ENCODE measurements around the gene PER2. TPM values are rescaled to one million over a fixed set of nuclear protein-coding genes. Genes with fewer than 3 reads are reported as not detected.
A peak's percentile ranks its signal among the peaks of the same experiment; 100 is the strongest.

Gene PER2
- total RNA-seq, 1 donor from 2014 or later = 2.9 TPM

- H3K27me3 Mint-ChIP-seq (ENCODE audit: low read depth) = no peaks in the 10 kb centered on the region
Observed at GRCh38 chr2:238220892-238221521, 67.4 kb downstream of the PER2 start.

GRCh38 chr2:238220274-238220891 lies 68.0 kb downstream of the PER2 start:
- H3K27ac Mint-ChIP-seq (ENCODE audit: unreplicated experiment) = no peak overlapping the region
- no peaks in the 10 kb centered on the region for H3K9me3 Mint-ChIP-seq (ENCODE audit: low read depth)
- H3K27me3 Mint-ChIP-seq (ENCODE audit: low read depth) = no peaks in the 10 kb centered on the region
- no peak overlapping the region for H3K4me3 Mint-ChIP-seq (ENCODE audit: unreplicated experiment)
- H3K36me3 Mint-ChIP-seq (ENCODE audit: low read depth) = no peaks in the 10 kb centered on the region
- no peak for TF ChIP-seq CTCF (IDR thresholded peaks at IDR 0.05)
- no peaks in the 10 kb centered on the region for H3K4me1 Mint-ChIP-seq (ENCODE audit: low read depth)
- no peak for DNase-seq (ENCODE audit: low spot score)

More at GRCh38 chr2:238220892-238221521, 67.4 kb downstream of the PER2 start:
- DNase-seq (ENCODE audit: low spot score) = no peak
- no peak for TF ChIP-seq CTCF (IDR thresholded peaks at IDR 0.05)
- Mint-ChIP-seq H3K4me3 (ENCODE audit: unreplicated experiment) (no peak overlapping the region), H3K9me3 (ENCODE audit: low read depth) (no peaks in the 10 kb centered on the region), H3K4me1 (ENCODE audit: low read depth) (peaks cover 3% of the 10 kb centered on the region), H3K27ac (ENCODE audit: unreplicated experiment) (no peak overlapping the region), H3K36me3 (ENCODE audit: low read depth) (no peaks in the 10 kb centered on the region)

- Mint-ChIP-seq H3K4me3 (ENCODE audit: unreplicated experiment) (no peak overlapping the region), H3K27ac (ENCODE audit: unreplicated experiment) (no peak overlapping the region), H3K27me3 (ENCODE audit: low read depth) (peaks cover 10% of the 10 kb centered on the region), H3K36me3 (ENCODE audit: low read depth) (peaks cover 3% of the 10 kb centered on the region), H3K9me3 (ENCODE audit: low read depth) (peaks cover 5% of the 10 kb centered on the region), H3K4me1 (ENCODE audit: low read depth) (no peaks in the 10 kb centered on the region)
- DNase-seq (ENCODE audit: low spot score) = no peak
- TF ChIP-seq CTCF (IDR thresholded peaks at IDR 0.05) = no peak
Observed at GRCh38 chr2:238216651-238217184, 71.7 kb downstream of the PER2 start.

- Mint-ChIP-seq H3K9me3 (ENCODE audit: low read depth) (no peaks in the 10 kb centered on the region), H3K4me1 (ENCODE audit: low read depth) (peaks cover 12% of the 10 kb centered on the region), H3K27me3 (ENCODE audit: low read depth) (no peaks in the 10 kb centered on the region), H3K36me3 (ENCODE audit: low read depth) (no peaks in the 10 kb centered on the region), H3K4me3 (ENCODE audit: unreplicated experiment) (no peak overlapping the region), H3K27ac (ENCODE audit: unreplicated experiment) (no peak overlapping the region)
- TF ChIP-seq CTCF (IDR thresholded peaks at IDR 0.05) = no peak
- DNase-seq (ENCODE audit: low spot score) = no peak
Observed at GRCh38 chr2:238207006-238207405, 81.4 kb downstream of the PER2 start.

GRCh38 chr2:238203973-238204683 lies 84.3 kb downstream of the PER2 start:
- no peaks in the 10 kb centered on the region for H3K27me3 Mint-ChIP-seq (ENCODE audit: low read depth)
- H3K36me3 Mint-ChIP-seq (ENCODE audit: low read depth) = no peaks in the 10 kb centered on the region
- peaks cover 40% of the 10 kb centered on the region for H3K4me1 Mint-ChIP-seq (ENCODE audit: low read depth)

More at GRCh38 chr2:238203973-238204683, 84.3 kb downstream of the PER2 start:
- Mint-ChIP-seq H3K4me3 (ENCODE audit: unreplicated experiment) (peak overlapping the region; percentile 73), H3K27ac (ENCODE audit: unreplicated experiment) (peak overlapping the region; percentile 90), H3K9me3 (ENCODE audit: low read depth) (no peaks in the 10 kb centered on the region)
- no peak for TF ChIP-seq CTCF (IDR thresholded peaks at IDR 0.05)
- no peak for DNase-seq (ENCODE audit: low spot score)
